IMR-90 (cell line): ENCODE results near the gene BCL6. TPM values are rescaled to one million over a fixed set of nuclear protein-coding genes. Genes with fewer than 3 reads are reported as not detected.

Source experiments
- ATAC-seq: fragments of 200-7000 bp; cut with Tn5 transposase; 2 replicates; pipeline ENCODE4 v1.9.1; 2020; ENCODE audit warnings: low read depth, mild to moderate bottlenecking, moderate library complexity
- BruUV-seq: library from RNA; stranded (reverse); fragments of 400-500 nt; replicated peaks from 2 replicates; lab custom pipeline; 2021; lab: Mats Ljungman, UMichigan
- CTCF ChIA-PET: fragments of 300-600 bp; formaldehyde crosslinking; extraction: SDS; loops from one replicate; lab custom pipeline; 2021; ENCODE audit warnings: antibody characterized with exemption; lab: Yijun Ruan, JAX
- POLR2A ChIA-PET: fragments of 300-600 bp; sonication (Branson Sonifier 250); formaldehyde crosslinking; loops from one replicate; lab custom pipeline; 2022; ENCODE audit warnings: antibody characterized with exemption; ENCODE audit not compliant: unreplicated experiment; lab: Charles Lee
- DNase-seq: peaks from one replicate; pipeline ENCODE4 v3.0.0; 2013
- H2AFZ ChIP-seq: replicated peaks from 2 replicates; pipeline ENCODE3; 2013; ENCODE audit warnings: low read length, mild to moderate bottlenecking; ENCODE audit not compliant: poor library complexity
- H2AK5ac ChIP-seq: 2 replicates; pipeline ENCODE4 v1.6.1; 2013; ENCODE audit warnings: low read depth, low read length, inconsistent platforms
- H2AK9ac ChIP-seq: replicated peaks from 2 replicates; pipeline ENCODE3; 2013; ENCODE audit warnings: mild to moderate bottlenecking, low read depth, low read length, moderate library complexity; ENCODE audit not compliant: poor library complexity
- H2BK120ac ChIP-seq: 2 replicates; pipeline ENCODE4 v1.6.1; 2013; ENCODE audit warnings: low read depth, low read length, inconsistent platforms
- H2BK15ac ChIP-seq: 3 replicates; pipeline ENCODE4 v1.6.1; 2013; ENCODE audit warnings: low read depth, low read length, inconsistent platforms
- H2BK20ac ChIP-seq: 2 replicates; pipeline ENCODE4 v1.6.1; 2013; ENCODE audit warnings: low read depth, mild to moderate bottlenecking, inconsistent platforms, low read length, moderate library complexity
- H2BK5ac ChIP-seq: 2 replicates; pipeline ENCODE4 v1.6.1; 2013; ENCODE audit warnings: mild to moderate bottlenecking, low read depth, low read length, inconsistent platforms; ENCODE audit not compliant: poor library complexity, severe bottlenecking
- H3K14ac ChIP-seq: replicated peaks from 2 replicates; pipeline ENCODE4 v1.6.1; 2013; ENCODE audit warnings: low read depth, low read length, inconsistent platforms
- H3K18ac ChIP-seq: 2 replicates; pipeline ENCODE4 v1.6.1; 2013; ENCODE audit warnings: low read depth, low read length, control low read depth
- H3K23ac ChIP-seq: 2 replicates; pipeline ENCODE4 v1.6.1; 2013; ENCODE audit warnings: low read depth, low read length, inconsistent platforms
- H3K27ac ChIP-seq: 2 replicates; pipeline ENCODE4 v1.5.1; 2013; ENCODE audit warnings: mild to moderate bottlenecking, control low read depth, low read length; ENCODE audit not compliant: insufficient read depth
- H3K27me3 ChIP-seq: 2 replicates; pipeline ENCODE4 v1.6.1; 2013; ENCODE audit warnings: low read length; ENCODE audit not compliant: control insufficient read depth, insufficient read depth
- H3K36me3 ChIP-seq: 2 replicates; pipeline ENCODE4 v1.6.1; 2013; ENCODE audit warnings: low read length, mixed read lengths; ENCODE audit not compliant: control insufficient read depth, insufficient read depth
- H3K4ac ChIP-seq: 2 replicates; pipeline ENCODE4 v1.6.1; 2013; ENCODE audit warnings: low read depth, low read length, inconsistent platforms
- H3K4me1 ChIP-seq: 2 replicates; pipeline ENCODE4 v1.6.1; 2013; ENCODE audit warnings: low read length, mixed read lengths; ENCODE audit not compliant: control insufficient read depth, insufficient read depth
- H3K4me2 ChIP-seq: 2 replicates; pipeline ENCODE4 v1.6.1; 2013; ENCODE audit warnings: low read depth, mild to moderate bottlenecking, control low read depth, low read length, moderate library complexity
- H3K4me3 ChIP-seq: 2 replicates; pipeline ENCODE4 v1.5.1; 2013; ENCODE audit warnings: low read depth, mild to moderate bottlenecking, control low read depth, low read length, moderate library complexity; ENCODE audit not compliant: insufficient read depth
- H3K56ac ChIP-seq: 2 replicates; pipeline ENCODE4 v1.6.1; 2013; ENCODE audit warnings: low read length, inconsistent platforms; ENCODE audit not compliant: insufficient read depth; ENCODE audit errors: extremely low read depth
- H3K79me1 ChIP-seq, 2 experiments: 2 replicates each; pipeline ENCODE4 v1.6.1; 2013; ENCODE audit warnings: low read length in 2 of 2, inconsistent platforms in 1 of 2, low read depth in 1 of 2
- H3K9ac ChIP-seq: 2 replicates; pipeline ENCODE4 v1.6.1; 2013; ENCODE audit warnings: low read depth, low read length, control low read depth
- H3K9me1 ChIP-seq: 2 replicates; pipeline ENCODE4 v1.6.1; 2013; ENCODE audit warnings: low read length, inconsistent platforms; ENCODE audit not compliant: insufficient read depth
- H3K9me3 ChIP-seq: 2 replicates; pipeline ENCODE4 v1.6.1; 2013; ENCODE audit warnings: low read length; ENCODE audit not compliant: control insufficient read depth, insufficient read depth
- H4K20me1 ChIP-seq: 2 replicates; pipeline ENCODE4 v1.6.1; 2013; ENCODE audit warnings: low read length, inconsistent platforms; ENCODE audit not compliant: insufficient read depth
- H4K5ac ChIP-seq: 2 replicates; pipeline ENCODE4 v1.6.1; 2013; ENCODE audit warnings: mild to moderate bottlenecking, low read depth, low read length, control low read depth
- H4K8ac ChIP-seq, 2 experiments: 2 replicates each; pipeline ENCODE4 v1.6.1; 2013; ENCODE audit warnings: low read depth in 2 of 2, low read length in 2 of 2, control low read depth in 1 of 2, inconsistent platforms in 1 of 2
- H4K91ac ChIP-seq: 2 replicates; pipeline ENCODE4 v1.6.1; 2013; ENCODE audit warnings: low read depth, low read length, inconsistent platforms; ENCODE audit not compliant: insufficient read depth
- BHLHE40 ChIP-seq: fragments of 150-350 bp; IDR thresholded peaks from 2 replicates; pipeline ENCODE4 v1.6.1; 2016; ENCODE audit warnings: mild to moderate bottlenecking, low read depth, low read length
- CEBPB ChIP-seq: IDR thresholded peaks from 2 replicates; pipeline ENCODE4 v1.6.1; 2012; ENCODE audit warnings: low read depth, low read length, improper control_type of control experiment
- CHD1 ChIP-seq: IDR thresholded peaks from 2 replicates; pipeline ENCODE4 v1.6.1; 2012; ENCODE audit warnings: low read depth, low read length, improper control_type of control experiment
- FOS ChIP-seq: fragments of 150-350 bp; IDR thresholded peaks from 2 replicates; pipeline ENCODE4 v1.6.1; 2016; ENCODE audit warnings: low read depth, low read length
- MAFK ChIP-seq: IDR thresholded peaks from 2 replicates; pipeline ENCODE4 v1.6.1; 2012; ENCODE audit warnings: low read depth, low read length, improper control_type of control experiment
- MAZ ChIP-seq: IDR thresholded peaks from 2 replicates; pipeline ENCODE4 v1.6.1; 2012; ENCODE audit warnings: low read depth, mild to moderate bottlenecking, low read length, improper control_type of control experiment, moderate library complexity, borderline replicate concordance
- MXI1 ChIP-seq: IDR thresholded peaks from 2 replicates; pipeline ENCODE4 v1.6.1; 2012; ENCODE audit warnings: low read depth, mild to moderate bottlenecking, low read length, moderate library complexity, borderline replicate concordance
- NFE2L2 ChIP-seq: fragments of 150-350 bp; IDR thresholded peaks from 2 replicates; pipeline ENCODE4 v1.6.1; 2016; ENCODE audit warnings: low read depth, mild to moderate bottlenecking, low read length
- POLR2A ChIP-seq: IDR thresholded peaks from 2 replicates; pipeline ENCODE4 v1.6.1; 2012; ENCODE audit warnings: mild to moderate bottlenecking, low read depth, low read length
- RAD21 ChIP-seq: IDR thresholded peaks from 2 replicates; pipeline ENCODE4 v1.6.1; 2012; ENCODE audit warnings: low read length, improper control_type of control experiment
- RCOR1 ChIP-seq: IDR thresholded peaks from 2 replicates; pipeline ENCODE4 v1.6.1; 2012; ENCODE audit warnings: mild to moderate bottlenecking, low read length, improper control_type of control experiment; ENCODE audit not compliant: insufficient replicate concordance
- RFX5 ChIP-seq: IDR thresholded peaks from 2 replicates; pipeline ENCODE4 v1.8.0; 2012; ENCODE audit warnings: low read depth, mild to moderate bottlenecking, low read length, moderate library complexity
- SMC3 ChIP-seq: fragments of 150-350 bp; IDR thresholded peaks from 2 replicates; pipeline ENCODE4 v1.6.1; 2016; ENCODE audit warnings: low read depth, mild to moderate bottlenecking, antibody characterized with exemption, low read length, moderate library complexity
- WGBS, 2 experiments: methylation state at CpG; one replicate each; pipeline versions ENCODE4 v1.1.5 to v1.1.7; 2013; ENCODE audit warnings: missing lambda C conversion rate in 2 of 2; ENCODE audit not compliant: insufficient read length in 1 of 2; ENCODE audit errors: extremely low coverage in 2 of 2; 5-methylcytosine and 5-hydroxymethylcytosine counted together
- dilution Hi-C: fragments of 300-500 bp; cut with HindIII; formaldehyde crosslinking; loops from one replicate; pipeline ENCODE4 v1.14.3; 2018; ENCODE audit warnings: low sequenced_read_pairs; ENCODE audit not compliant: unreplicated experiment
- in situ Hi-C: fragments of 300-500 bp; cut with MboI; formaldehyde crosslinking; loops from 3 replicates; pipeline ENCODE4 v1.14.3; 2019; ENCODE audit warnings: low sequenced_read_pairs, inconsistent platforms, mixed read lengths
- intact Hi-C: fragments of 100-400 bp; cut with micrococcal nuclease; formaldehyde crosslinking; loops from 2 replicates; pipeline ENCODE4 v1.10.0; 2022
- polyA plus RNA-seq, 3 experiments: library from polyadenylated mRNA; depleted of rRNA; stranded (reverse); fragments of >200 nt; gene quantifications; 2 replicates each; pipeline ENCODE4 v1.2.3, GENCODE V29; 2012; ENCODE audit warnings: low replicate concordance in 1 of 3
- total RNA-seq: library from RNA; depleted of rRNA; stranded (reverse); fragments of >200 nt; gene quantifications from 2 replicates; pipeline ENCODE4 v1.2.3, GENCODE V29; 2012
- TF ChIP-seq, protein P1 (sequence below): fragments of 150-350 bp; IDR thresholded peaks from 2 replicates; pipeline ENCODE4 v1.6.1; 2017; ENCODE audit warnings: mild to moderate bottlenecking, antibody characterized with exemption, low read length, low read depth
- TF ChIP-seq, protein P2 (sequence below): conservative IDR thresholded peaks from 2 replicates; pipeline ENCODE4 v1.5.1; 2012; ENCODE audit warnings: mild to moderate bottlenecking, low read depth, low read length, improper control_type of control experiment
- TF ChIP-seq, protein P3 (sequence below): fragments of 150-350 bp; IDR thresholded peaks from 2 replicates; pipeline ENCODE4 v1.6.1; 2016; ENCODE audit warnings: low read depth, mild to moderate bottlenecking, low read length, moderate library complexity, borderline replicate concordance

Gene BCL6
- total and polyA plus RNA-seq, 2 of the 4 experiments (the other 2 are of a cell fraction): 19.7 to 22.6 TPM

DNA sequence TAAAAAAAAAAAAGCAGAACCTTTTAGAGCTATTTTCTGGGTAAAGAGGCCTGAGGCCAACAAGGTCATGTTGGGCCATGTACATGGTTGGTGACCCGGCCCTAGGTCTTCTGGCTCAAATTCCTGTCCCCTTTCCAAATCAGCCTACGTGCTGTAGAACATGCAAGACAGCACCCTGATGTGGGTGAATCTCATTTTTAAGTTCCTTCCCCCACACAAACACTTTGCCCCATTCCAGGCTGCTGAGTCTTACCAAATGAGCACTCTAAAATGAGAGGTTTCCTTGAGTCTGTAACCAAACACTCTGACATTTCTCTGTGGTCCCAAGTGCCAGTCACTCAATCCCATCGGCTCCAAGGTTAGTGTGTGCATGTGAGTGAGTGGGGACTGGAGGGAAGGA, 9.4 kb downstream of the BCL6 start:
- Histone ChIP-seq H2AFZ (no peak overlapping the region), H4K8ac (no peak overlapping the region; a peak in 1 of 4 replicates), H2BK20ac (no peak overlapping the region), H2BK15ac (no peak overlapping the region; the same call in 2 of the 3 replicates), H2AK9ac (no peak overlapping the region), H3K4ac (peak overlapping the region; percentile 67; the same call in 1 of the 2 replicates), H3K9me1 (peaks cover 17% of the 10 kb centered on the region), H3K9me3 (no peaks in the 10 kb centered on the region), H3K9ac (no peak overlapping the region), H2BK5ac (no peak overlapping the region), H4K20me1 (peaks cover 53% of the 10 kb centered on the region), H2AK5ac (peak overlapping the region; percentile 25; the same call in 1 of the 2 replicates), H3K14ac (peak overlapping the region; percentile 43; the same call in 1 of the 2 replicates), H3K23ac (no peak overlapping the region; the same call in 1 of the 2 replicates), H3K79me1 (peaks cover 38 to 78% of the 10 kb centered on the region in 2 experiments), H3K56ac (no peak overlapping the region), H4K91ac (no peak overlapping the region), H4K5ac (no peak overlapping the region), H2BK120ac (no peak overlapping the region; the same call in 1 of the 2 replicates), H3K18ac (0 out of 2 replicates have a peak overlapping the region, but pooled peaks have one; percentile 16), H3K4me3 (no peak overlapping the region), H3K4me1 (peaks cover 20% of the 10 kb centered on the region), H3K27me3 (no peaks in the 10 kb centered on the region), H3K27ac (no peak overlapping the region), H3K36me3 (peaks cover 19% of the 10 kb centered on the region), H3K4me2 (peak overlapping the region; percentile 20; the same call in 1 of the 2 replicates)
- ChIA-PET POLR2A (no interaction called here), CTCF (interaction anchor here (0.6 to 1.1 kb wide), 3 partner anchors 512 to 1450 kb away, joined by 3 to 4 read pairs (median 4); no protein-coding TSS in a partner anchor)
- dilution Hi-C loops (loop anchor here (25.0 kb wide), 1 partner anchor 576 kb away; no protein-coding TSS in a partner anchor), intact Hi-C loops (no loop called here), in situ Hi-C loops (loop anchor here (10.0 to 25.0 kb wide), 5 partner anchors 676 to 1419 kb away; no protein-coding TSS in a partner anchor)
- no CpG with 5 or more reads among the region's 3 CpGs for WGBS, 2 experiments
- DNase-seq: no peak
- TF ChIP-seq, protein P1, sequence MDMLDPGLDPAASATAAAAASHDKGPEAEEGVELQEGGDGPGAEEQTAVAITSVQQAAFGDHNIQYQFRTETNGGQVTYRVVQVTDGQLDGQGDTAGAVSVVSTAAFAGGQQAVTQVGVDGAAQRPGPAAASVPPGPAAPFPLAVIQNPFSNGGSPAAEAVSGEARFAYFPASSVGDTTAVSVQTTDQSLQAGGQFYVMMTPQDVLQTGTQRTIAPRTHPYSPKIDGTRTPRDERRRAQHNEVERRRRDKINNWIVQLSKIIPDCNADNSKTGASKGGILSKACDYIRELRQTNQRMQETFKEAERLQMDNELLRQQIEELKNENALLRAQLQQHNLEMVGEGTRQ: no peak
- no peak for TF ChIP-seq FOS
- no peak for TF ChIP-seq BHLHE40
- no peak for TF ChIP-seq POLR2A
- no peak for TF ChIP-seq RFX5
- no peak for TF ChIP-seq CEBPB
- no peak for TF ChIP-seq CHD1
- no peak for TF ChIP-seq MXI1
- TF ChIP-seq SMC3: no peak
- TF ChIP-seq, protein P2, sequence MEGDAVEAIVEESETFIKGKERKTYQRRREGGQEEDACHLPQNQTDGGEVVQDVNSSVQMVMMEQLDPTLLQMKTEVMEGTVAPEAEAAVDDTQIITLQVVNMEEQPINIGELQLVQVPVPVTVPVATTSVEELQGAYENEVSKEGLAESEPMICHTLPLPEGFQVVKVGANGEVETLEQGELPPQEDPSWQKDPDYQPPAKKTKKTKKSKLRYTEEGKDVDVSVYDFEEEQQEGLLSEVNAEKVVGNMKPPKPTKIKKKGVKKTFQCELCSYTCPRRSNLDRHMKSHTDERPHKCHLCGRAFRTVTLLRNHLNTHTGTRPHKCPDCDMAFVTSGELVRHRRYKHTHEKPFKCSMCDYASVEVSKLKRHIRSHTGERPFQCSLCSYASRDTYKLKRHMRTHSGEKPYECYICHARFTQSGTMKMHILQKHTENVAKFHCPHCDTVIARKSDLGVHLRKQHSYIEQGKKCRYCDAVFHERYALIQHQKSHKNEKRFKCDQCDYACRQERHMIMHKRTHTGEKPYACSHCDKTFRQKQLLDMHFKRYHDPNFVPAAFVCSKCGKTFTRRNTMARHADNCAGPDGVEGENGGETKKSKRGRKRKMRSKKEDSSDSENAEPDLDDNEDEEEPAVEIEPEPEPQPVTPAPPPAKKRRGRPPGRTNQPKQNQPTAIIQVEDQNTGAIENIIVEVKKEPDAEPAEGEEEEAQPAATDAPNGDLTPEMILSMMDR: no peak
- no peak for TF ChIP-seq NFE2L2
- TF ChIP-seq, protein P3, sequence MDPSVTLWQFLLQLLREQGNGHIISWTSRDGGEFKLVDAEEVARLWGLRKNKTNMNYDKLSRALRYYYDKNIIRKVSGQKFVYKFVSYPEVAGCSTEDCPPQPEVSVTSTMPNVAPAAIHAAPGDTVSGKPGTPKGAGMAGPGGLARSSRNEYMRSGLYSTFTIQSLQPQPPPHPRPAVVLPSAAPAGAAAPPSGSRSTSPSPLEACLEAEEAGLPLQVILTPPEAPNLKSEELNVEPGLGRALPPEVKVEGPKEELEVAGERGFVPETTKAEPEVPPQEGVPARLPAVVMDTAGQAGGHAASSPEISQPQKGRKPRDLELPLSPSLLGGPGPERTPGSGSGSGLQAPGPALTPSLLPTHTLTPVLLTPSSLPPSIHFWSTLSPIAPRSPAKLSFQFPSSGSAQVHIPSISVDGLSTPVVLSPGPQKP: no peak
- TF ChIP-seq MAFK: no peak
- TF ChIP-seq MAZ: no peak
- TF ChIP-seq RAD21: no peak
- TF ChIP-seq RCOR1: no peak
- no peak for ATAC-seq
- no TSS peak for BruUV-seq
